ENCODE data around the gene PRR19. TPM values are rescaled to one million over a fixed set of nuclear protein-coding genes. Genes with fewer than 3 reads are reported as not detected.
"Not testable (repeated sequence)": the region's sequence is repeated elsewhere in the genome, so short reads cannot be mapped to it uniquely, and the experiment has no call there.

PRR19 gene
- total RNA-seq, 1 donor from 2014 or later = 0.64 TPM

DNA sequence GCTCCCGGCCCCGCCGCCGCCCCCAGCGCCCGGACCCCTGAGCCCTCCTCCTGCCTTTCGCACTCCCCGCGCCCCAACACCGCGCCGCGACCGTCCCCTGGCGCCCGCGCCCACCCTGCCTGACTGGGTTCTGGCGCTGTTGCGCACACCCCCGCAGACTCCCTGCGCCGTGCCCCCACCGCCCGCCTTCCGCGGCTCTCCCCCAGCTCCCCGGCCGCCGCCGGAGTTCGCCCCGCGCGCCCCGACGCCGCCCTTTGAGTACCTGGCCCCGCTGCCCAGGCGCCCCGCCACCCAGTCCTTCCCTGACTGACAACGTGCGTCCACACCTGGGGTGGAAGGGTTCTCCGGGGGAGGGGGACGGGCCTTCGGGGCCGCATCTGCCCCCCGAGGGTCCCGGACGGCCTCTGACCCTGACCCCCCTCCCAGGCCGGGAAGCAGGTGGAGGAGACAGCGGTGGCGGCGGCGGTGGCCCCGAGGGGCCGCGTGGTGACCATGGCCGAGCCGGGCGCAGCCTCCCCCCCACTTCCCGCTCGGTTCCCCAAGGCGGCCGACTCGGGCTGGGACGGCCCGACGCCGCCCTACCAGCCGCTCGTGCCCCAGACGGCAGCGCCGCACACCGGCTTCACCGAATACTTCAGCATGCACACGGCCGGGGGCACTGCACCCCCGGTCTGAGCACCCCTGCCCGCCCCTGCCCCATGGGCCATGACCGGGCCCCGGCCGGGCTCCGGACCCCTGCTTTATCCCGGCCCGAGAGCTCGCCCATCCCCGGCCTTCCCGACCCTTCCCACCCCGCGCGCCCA is 22.1 kb downstream of the PRR19 start:
- intact Hi-C loops (cut with micrococcal nuclease) = no loop called here

DNA sequence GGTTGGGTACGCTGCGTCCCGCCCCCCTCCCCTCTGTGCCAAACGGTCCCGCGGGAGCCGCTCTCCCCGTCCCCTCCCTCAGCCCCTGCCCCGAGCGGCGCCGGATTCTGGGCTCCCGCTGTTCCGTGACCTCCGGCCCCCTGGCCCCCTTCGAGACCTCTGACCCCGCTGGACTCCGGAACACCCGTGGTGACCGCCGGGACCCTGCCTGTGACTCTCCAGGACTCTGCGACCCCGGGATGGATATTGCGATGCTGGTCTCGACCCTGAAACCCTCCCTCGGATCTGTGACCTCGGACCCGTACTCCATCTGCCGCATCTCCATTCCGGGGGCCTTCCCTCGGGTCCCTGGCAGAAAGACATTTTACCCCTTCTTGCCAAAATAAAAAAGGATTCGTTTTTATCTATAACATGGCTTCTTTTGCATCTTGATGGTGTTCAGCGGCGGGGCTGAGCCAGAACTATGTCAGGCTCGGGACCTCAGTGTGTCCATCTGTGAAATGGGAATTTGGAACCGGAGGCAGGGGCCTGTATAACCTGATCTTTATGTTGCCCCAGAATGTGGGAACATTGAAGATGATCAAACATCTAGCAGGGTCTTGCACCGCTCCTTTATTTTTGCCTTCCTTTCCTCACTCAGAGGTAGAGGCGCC is 22.8 kb downstream of the PRR19 start:
- intact Hi-C loops (cut with micrococcal nuclease) = loop anchor here (1.0 to 5.0 kb wide), 9 partner anchors 22 to 248 kb away; partner anchors contain the start of genes PAFAH1B3, POU2F2, PRR19 and ZNF526

DNA sequence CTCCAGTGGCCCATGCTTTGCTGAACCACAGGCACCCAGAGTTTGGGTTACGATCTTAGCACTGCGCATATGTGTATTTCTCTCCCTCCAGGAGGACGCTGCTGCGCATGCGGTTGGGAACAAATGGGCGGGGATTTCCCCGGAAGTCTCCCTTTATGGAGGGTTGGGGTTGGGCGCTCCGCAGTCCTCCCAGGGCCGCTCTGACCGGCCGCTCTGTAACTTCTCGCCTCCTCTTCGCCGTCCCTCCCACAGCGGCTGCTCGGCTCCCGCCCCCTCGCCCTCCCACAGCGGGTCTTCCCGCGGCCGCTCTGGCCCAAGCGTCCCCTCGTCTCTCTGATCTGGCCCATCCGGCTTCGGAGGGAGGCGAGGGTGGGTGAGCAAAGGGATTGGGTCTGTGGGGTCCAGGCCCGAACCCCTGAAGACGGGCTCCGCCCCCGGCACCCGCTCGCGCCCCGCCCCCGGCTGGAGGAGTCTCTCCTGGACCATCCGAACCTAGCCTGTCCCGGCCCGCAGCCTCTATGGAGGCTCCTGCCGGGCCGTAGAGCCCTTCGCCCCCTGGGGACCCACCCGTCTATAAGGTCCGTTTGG is 23.5 kb downstream of the PRR19 start, which contains the start of gene MEGF8:
MEGF8 (plus strand) TSS at position 328 of the 588 bp plus-strand sequence. CDS start 609 bp downstream, outside the sequence.
- intact Hi-C loops (cut with micrococcal nuclease) = loop anchor here (1.0 to 5.0 kb wide), 9 partner anchors 23 to 249 kb away; partner anchors contain the start of genes PAFAH1B3, POU2F2, PRR19 and ZNF526

GRCh38 chr19:42325896-42326771 is 24.2 kb downstream of the PRR19 start:
- intact Hi-C loops (cut with micrococcal nuclease) = loop anchor here (1.0 to 5.0 kb wide), 9 partner anchors 24 to 250 kb away; partner anchors contain the start of genes PAFAH1B3, POU2F2, PRR19 and ZNF526

GRCh38 chr19:42326969-42327368 is 25.0 kb downstream of the PRR19 start:
- intact Hi-C loops (cut with micrococcal nuclease) = loop anchor here (5.0 kb wide), 1 partner anchor 70 kb away; no protein-coding TSS in a partner anchor

DNA sequence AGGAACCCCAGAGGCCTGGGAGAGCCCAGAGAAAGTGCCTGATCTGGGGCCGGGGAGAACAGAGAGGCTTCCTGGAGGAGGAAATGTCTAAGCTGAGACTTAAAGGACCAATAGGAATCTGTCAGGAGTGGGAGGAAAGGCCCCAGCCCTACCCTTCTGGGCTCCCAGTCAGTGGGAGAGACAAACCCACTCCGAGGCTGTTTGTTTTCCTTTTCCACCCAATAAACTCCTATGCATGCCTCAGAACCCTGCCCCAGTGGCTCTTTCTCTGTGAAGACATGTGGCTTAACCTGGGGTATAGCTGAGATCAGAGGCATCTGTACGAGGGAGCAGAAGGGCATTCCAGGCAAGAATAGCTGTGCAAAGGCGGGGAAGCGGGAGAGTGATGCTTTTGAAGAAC is 25.4 kb downstream of the PRR19 start:
- intact Hi-C loops (cut with micrococcal nuclease) = loop anchor here (5.0 kb wide), 1 partner anchor 70 kb away; no protein-coding TSS in a partner anchor

GRCh38 chr19:42328106-42328505 is 26.2 kb downstream of the PRR19 start:
- intact Hi-C loops (cut with micrococcal nuclease) = loop anchor here (5.0 kb wide), 1 partner anchor 69 kb away; no protein-coding TSS in a partner anchor

DNA sequence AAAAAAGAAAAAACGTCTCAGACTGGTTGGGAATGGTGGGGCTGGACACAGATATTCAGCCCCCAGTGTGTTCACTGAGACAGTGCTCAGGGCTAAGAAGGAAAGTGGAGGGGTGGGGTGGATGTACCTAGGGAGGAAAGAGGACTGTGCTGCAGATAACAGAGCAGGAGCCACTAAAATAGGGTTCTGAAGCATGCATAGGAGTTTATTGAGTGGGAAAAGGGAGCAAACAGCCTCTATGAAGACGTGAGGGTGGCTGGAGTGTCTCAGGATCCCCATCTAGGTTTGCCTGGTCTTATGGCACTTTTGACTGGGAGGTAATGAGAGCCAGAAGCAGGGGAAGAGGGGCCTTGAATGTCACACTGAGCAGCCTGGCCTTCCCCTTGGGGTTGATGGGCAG is 26.9 kb downstream of the PRR19 start:
- intact Hi-C loops (cut with micrococcal nuclease) = loop anchor here (5.0 kb wide), 1 partner anchor 68 kb away; no protein-coding TSS in a partner anchor

DNA sequence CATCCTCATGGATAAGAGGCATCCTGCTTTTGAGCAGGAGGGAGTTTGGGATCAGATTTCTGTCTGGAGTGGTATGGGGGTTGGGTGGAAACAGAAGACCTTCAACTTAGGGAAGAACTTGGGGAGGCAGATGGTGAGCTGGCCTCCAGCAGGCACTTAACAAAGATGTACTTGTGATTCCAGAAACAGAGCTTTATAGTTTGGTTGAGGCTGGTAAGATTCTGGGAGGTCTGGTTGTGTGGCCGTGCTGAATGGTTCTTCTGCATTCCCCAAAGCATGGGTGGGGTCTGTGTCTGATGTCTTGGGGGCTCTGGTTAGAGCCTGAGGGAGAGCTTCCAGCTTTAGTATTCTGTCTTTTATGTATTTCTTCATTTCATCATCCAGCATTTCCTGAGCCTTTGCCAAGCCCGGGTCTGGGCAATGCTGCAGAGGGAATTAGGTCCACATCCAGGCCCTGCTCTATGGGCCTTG is 28.3 kb downstream of the PRR19 start:
- intact Hi-C loops (cut with micrococcal nuclease) = no loop called here

DNA sequence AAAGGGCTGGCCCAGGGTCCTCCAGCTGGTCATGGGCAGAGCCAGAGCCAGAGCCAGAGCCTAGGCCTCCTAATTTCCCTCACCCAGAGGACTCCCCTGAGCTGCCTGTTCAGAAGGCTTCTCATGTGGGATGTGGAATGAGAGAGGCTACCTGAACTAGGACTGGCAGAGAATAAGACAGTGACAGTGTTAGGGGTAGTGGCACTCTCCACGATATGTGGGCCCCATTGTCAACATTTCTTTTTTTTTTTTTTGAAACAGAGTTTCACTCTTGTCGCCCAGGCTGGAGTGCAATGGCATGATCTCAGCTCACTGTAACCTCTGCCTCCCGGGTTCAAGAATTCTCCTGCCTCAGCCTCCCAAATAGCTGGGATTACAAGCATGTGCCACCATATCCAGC is 29.4 kb downstream of the PRR19 start:
- intact Hi-C loops (cut with micrococcal nuclease) = not testable (repeated sequence)

GRCh38 chr19:42332059-42332458 is 30.1 kb downstream of the PRR19 start:
- intact Hi-C loops (cut with micrococcal nuclease) = no loop called here

DNA sequence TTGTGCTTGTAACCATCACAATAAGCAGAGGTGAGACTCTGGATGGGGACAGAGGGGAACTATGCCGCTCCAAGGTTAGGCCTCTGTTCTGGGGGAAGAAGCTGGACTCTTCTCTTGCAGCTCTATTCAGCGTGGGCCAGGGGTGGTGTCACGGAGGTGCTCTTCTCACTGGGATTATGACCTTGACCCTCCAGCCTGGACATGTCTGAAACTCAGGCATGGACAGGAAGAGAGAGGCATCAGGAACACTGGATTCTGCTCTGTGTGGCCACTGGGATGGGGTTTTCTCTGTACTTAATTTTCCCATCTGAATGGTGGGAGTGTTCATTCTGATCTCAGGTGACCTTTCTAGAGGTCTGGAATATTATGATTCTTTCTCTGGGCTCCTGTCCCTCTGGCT is 31.1 kb downstream of the PRR19 start:
- intact Hi-C loops (cut with micrococcal nuclease) = no loop called here

DNA sequence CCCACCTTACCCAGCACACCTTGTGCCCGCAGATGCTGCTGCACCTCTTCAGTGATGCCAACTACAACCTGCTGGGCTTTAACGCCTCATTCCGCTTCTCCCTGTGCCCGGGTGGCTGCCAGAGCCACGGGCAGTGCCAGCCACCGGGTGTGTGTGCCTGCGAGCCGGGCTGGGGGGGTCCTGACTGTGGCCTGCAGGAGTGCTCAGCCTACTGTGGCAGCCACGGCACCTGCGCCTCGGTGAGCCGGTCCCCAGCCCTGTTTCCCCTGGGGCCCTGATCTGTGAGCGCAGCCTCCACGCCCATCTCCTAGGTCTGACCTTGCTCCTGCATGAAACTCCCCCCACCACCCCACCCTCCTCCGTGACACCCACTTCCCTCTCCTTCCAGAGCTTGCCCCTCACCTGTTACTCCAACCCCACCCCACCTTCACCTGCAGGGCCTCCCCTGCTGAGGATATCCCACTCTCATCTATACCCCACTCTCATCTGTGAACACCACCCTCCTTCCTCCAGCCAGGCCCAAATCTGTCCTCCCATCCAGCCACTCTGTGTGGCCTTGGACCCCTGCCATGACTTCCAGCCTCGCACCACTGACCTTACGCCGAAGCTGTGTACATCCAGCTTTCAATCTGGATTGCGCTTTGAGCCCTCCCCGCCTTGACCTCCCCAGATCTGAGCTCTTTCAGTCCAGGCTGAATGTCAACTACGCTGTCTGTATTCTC is 32.2 kb downstream of the PRR19 start:
- intact Hi-C loops (cut with micrococcal nuclease) = no loop called here

DNA sequence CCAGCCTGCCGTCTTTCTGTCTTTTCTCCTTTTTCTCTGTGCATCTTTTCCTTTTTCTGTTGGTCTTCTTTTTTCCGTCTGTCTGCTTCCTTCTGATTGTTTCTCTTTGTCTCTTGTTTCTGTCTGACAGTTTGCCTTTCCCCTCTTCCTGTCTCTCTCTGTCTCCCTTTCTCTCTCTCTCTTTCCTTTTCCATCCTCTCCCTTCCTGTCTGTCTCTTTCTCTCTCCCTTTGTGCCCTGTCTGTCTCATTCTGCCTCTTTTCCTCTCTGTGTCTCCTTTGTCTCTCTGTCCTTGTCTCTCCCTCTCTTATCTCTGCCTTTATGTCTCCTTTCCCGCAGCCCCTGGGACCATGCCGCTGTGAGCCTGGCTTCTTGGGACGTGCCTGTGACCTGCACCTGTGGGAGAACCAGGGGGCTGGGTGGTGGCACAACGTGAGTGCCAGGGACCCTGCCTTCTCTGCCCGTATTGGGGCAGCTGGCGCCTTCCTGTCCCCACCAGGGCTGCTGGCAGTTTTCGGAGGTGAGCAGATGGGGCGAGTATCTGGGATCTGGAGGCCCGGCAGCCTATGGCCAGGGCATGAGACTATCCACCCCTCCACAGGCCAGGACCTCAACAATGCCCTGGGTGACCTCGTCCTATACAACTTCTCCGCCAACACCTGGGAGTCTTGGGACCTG is 32.9 kb downstream of the PRR19 start:
- intact Hi-C loops (cut with micrococcal nuclease) = no loop called here

DNA sequence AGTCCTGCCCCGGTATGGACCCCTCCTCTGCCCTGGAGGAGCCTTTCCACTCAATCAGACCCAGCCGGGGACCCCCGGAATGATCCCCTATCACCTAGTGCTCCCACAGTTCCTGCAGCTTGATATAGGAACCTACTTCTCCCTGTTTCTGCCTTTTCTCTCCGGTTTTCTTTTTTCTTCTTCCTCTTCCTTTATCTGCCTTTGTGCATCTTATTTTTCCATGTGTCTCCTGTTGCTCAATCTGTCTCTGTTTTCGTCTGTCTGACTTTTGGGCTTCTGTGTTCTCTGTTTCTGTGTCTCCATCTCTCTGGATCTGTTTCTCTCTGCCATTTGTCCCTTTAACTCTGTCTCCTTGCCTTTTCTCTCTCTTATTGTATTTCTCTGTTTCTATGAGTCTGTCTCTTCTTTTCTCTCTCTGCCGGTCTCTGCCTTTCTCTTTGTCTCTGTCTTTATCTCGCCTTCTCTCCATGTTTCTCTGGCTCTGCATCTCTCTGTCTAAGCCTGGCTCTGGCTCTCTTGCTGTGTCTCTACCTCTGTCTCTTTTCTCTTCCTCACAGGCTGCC is 33.5 kb downstream of the PRR19 start:
- intact Hi-C loops (cut with micrococcal nuclease) = no loop called here

- intact Hi-C loops (cut with micrococcal nuclease) = no loop called here
Observed at GRCh38 chr19:42335971-42336370, 34.0 kb downstream of the PRR19 start.

DNA sequence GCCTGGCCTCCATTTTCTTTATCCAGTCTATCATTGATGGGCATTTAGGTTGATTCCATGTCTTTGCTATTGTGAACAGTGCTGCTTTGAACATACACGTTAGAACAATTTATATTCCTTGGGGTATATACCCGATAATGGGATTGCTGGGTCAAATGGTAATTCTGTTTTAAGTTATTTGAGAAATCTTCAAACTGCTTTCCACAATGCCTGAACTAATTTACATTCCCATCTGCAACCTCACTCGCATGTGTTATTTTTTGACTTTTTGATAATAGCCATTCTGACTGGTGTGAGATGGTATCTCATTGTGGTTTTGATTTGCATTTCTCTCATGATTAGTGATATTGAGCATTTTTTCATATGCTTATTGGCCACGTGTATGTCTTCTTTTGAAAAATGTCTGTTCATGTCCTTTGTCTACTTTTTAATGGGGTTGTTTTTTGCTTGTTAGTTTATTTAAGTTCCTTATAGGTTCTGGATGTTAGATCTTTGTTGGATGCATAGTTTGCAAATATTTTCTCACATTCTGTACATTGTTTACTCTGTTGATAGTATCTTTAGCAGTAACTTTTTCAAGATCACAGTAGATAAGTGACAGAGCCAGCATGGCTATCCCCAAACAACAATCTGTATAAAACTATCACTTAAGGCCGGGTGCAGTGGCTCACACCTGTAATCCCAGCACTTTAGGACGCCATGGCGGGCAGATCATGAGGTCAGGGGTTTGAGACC is 37.4 kb downstream of the PRR19 start:
- intact Hi-C loops (cut with micrococcal nuclease) = not testable (repeated sequence)

DNA sequence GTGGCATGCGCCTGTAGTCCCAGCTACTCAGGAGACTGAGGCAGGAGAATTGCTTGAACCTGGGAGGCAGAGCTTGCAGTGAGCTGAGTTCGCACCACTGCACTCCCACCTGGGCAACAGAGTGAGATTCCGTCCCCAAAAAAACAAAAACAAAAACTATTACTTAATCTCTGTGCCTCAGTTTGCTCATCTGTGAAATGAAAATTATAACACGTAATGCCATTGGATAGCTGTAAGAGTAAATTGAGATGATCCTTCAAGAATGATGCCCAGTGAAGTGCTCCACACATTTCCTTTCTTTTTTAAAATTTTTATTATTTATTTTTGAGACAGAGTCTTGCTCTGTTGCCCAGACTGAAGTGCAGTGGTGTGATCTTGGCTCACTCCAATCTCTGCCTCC is 38.0 kb downstream of the PRR19 start:
- intact Hi-C loops (cut with micrococcal nuclease) = not testable (repeated sequence)

Data from T-helper 2 cell treated with Interferon-gamma antibody and Interleukin-4, amounts not matched to agents 100 ng/mL and 5 ng/mL, for 36 hours (primary cell).